Measurements from ENCODE around the gene SPTAN1.
A peak's percentile ranks its signal among the peaks of the same experiment; 100 is the strongest.
"Not testable (repeated sequence)": the region's sequence is repeated elsewhere in the genome, so short reads cannot be mapped to it uniquely, and the experiment has no call there.

Gene SPTAN1

DNA sequence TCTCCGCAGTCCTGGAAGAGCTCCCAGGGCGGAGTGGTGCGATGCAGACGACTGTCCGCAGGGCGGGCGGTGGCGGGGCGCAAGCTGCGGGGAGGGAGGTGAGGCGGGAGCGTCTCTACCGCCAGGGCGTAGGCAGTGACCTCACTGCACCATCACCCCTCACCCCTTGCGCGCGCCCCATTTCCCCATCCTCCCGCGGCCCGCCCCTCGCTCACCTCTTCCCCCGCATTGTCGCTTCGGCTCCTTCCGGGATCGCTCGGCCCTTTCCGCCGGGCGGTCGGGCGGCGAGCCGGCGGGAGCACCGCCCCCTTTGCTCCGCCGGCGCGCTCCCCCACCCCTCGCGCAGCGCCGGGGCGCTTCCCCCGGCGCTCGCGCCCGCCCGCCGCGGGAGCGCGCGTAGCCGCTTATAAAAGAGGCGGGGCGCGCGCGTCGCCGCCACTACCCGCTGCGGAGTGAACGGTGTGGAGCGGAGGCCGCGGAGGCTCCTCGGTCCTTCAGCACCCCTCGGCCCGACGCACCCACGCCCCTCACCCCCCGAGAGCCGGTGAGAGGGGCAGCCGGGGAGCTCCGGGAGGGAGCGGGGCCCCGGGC, at the start of gene SPTAN1:
SPTAN1 (plus strand) TSS at position 435 of the 591 bp plus-strand sequence. CDS start 14,154 bp downstream, outside the sequence.
- peak; percentile 93 for DNase-seq (ENCODE audit: low read depth)

DNA sequence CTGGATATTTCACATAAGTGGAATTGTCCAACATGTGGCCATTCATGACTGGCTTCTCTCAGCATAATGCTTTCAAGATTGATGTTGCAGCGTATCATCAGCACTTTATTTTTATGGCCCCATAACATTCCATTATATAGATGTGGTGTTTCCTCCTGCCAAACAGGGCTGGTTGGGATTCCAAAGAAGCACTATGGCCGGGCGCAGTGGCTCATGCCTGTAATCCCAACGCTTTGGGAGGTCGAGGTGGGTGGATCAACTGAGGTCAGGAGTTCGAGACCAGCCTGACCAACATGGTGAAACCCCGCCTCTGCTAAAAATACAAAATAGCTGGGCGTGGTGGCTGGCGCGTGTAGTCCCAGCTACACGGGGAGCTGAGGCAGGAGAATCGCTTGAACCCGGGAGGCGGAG, 49.0 kb upstream of the SPTAN1 start:
- peak; percentile 93 for DNase-seq (ENCODE audit: low read depth)

DNA sequence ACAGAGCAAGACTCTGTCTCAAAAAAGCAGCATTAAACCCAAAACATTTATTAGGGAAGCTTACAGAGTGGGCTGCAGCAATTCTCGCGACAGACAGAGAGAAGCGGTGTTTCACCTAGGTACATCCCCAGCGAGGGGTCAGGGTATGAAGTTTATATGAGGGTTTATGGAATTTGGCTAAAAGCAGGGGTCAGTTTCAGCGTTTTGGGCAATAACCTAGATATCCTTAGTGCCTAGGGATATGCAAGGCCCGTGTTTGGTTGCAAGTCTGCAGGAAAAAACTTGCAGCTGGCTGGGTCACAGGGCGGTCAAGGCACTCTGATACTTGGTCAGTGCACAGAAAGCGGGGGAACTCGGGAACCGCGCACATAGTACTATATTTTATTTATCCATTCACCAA, 48.5 kb upstream of the SPTAN1 start:
- peak; percentile 35 for DNase-seq (ENCODE audit: low read depth)

DNA sequence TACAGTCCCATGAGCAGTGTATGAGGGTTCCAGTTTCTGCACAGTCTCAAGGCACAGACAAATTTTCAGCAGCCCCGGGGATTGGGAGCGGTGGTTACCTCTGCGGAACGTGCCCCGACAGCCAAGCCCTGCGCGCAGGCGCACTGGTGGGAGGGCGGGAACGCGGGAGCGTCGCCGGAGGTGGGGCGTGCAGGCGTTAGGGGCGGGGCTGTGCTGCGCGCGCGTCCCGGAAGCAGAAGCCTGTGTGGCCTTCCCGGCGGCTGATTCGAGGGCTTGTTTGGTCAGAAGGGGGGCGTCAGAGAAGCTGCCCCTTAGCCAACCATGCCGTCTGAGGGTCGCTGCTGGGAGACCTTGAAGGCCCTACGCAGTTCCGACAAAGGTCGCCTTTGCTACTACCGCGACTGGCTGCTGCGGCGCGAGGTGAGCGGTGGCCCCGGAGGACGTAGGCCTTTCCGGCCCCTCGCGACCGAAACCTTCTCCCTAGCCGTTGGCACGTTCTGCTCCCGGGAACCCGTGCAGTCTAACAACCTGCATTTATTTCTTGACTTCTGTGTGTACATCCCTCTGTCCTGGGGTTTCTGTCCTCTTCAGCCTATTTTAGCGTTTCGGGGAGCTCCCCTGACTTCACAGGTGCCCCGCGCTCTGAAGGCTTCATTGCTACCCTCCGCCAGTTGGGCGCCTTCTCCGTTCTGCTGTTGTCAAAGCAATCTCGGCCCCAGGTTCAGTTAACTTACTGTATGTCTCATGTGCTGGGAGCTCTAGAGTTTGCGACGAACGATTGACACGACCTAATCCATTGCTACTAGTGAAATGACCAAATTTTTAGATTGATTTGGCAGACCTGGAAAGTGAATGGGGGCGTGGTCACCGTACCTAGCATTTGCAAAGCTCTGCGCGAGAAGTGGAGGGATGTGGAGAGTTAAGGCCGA, 47.6 kb upstream of the SPTAN1 start, which contains the start of gene GLE1:
GLE1 (plus strand) TSS at position 235 of the 929 bp plus-strand sequence; CDS start at position 322, 87 bp downstream.
- DNase-seq (ENCODE audit: low read depth), result peak; percentile 91

DNA sequence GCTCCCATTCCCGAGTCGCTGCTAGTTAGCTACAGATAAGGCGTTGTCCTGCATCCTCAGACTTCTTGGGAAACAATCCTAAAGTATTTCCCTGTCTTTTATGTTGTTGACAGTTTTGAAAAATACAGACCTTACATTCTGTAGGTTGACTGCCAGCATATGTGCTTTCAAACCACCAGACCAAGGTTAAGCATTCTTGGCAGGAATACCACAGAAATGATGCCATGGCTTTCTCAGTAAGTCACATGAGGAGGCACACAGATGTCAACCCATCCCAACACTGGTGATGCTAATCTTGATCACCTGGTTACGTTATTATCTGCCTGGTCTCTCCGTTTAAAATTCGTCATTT, 47.0 kb upstream of the SPTAN1 start:
- peak; percentile 51 for DNase-seq (ENCODE audit: low read depth)

DNA sequence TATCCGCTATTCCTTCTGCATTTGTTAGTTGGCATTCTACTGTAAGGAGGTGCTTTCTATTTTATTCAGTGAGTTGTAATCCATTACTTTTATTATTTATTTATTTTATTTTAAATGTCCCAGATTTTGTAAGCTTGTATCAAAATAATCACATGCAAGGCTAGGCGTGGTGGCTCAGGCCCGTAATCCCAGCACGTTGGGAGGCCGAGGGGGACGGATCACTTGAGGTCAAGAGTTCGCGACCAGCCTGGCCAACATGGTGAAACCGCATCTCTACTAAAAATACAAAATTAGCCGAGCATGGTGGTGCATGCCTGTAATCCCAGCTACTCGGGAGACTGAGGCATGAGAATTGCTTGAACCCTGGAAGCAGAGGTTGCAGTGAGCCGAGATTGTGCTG, 46.5 kb upstream of the SPTAN1 start:
- not testable (repeated sequence) for DNase-seq (ENCODE audit: low read depth)

DNA sequence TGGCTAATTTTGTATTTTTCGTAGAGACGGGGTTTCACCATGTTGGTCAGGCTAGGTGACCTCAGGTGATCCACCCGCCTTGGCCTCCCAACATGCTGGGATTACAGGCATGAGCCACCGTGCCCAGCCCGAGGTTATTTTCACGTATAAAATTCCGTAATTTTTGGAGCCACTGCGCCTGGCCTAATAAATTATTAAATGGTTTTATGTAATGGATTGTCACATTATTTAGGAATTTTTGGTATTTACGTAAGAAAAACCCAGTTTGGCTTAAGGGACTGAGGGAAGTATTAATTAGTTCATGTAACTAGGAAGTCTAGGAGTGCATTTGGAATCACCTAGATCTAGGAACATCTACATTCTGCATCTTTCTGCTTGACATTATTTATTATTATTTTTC, 39.6 kb upstream of the SPTAN1 start:
- DNase-seq (ENCODE audit: low read depth), result no peak

DNA sequence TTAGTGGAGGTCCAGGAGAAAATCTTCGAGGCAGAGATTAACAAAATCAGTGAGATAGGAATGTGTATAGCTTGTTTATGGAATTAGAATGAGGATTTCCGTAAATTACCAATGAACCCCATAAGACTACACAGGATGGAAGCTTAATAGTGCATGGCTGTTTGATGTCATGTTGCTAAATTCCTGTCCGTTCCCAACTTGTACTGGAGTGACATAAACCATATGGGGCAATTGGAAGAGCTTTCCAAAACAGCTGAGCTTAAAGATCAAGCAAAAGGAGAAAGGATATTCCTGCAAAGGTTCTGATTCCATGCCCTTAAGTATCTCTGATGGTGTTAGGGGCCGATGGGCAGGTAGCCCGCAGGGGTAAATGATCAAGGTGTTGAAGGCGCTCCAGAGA, 30.4 kb upstream of the SPTAN1 start:
- no peak for DNase-seq (ENCODE audit: low read depth)

DNA sequence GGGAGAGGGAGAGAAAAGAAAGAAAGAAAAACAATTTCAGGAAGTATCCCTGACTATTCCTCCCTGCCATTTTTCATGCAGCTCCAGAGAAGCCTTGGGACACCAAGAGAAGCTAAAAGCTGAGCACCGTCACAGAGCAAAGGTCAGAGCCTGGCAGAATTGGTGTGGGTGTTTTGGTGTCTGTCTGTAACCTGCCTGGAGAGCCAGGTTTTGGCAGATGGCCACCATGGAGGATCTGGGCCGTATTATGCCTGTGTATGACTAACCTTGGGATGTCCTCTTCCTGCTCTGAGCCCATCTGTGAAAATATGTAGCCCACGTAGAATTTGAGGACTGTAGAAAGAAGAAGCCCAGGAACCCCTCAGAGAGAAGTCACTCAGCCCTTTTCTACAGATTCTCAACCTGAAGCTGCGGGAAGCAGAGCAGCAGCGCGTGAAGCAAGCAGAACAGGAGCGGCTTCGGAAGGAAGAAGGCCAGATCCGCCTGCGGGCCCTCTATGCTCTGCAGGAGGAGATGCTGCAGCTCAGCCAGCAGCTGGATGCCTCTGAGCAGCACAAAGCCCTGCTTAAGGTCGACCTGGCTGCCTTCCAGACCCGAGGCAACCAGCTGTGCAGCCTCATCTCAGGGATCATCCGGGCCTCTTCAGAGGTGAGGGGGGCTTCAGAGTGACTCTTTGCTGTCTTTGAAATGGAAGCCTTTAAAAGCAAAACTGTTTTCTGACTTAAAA, 29.0 kb upstream of the SPTAN1 start:
- DNase-seq (ENCODE audit: low read depth), result peak; percentile 43

DNA sequence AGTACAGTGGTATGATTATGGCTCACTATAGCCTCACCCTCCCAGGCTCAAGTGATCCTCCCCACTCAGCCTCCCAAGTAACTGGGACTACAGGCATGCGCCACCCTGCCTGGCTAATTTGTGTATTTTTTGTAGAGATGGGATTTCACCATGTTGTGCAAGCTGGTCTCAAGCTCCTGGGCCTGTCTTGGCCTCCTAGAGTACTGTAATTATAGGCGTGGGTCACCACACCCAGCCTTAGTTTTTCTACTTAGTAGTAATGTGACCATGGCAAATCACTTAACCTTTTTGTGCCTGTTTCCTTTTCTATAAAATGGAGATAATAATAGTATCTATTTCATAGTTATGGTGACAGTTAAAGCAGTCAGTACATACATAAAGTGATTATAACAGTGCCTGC, 25.7 kb upstream of the SPTAN1 start:
- DNase-seq (ENCODE audit: low read depth), result no peak

DNA sequence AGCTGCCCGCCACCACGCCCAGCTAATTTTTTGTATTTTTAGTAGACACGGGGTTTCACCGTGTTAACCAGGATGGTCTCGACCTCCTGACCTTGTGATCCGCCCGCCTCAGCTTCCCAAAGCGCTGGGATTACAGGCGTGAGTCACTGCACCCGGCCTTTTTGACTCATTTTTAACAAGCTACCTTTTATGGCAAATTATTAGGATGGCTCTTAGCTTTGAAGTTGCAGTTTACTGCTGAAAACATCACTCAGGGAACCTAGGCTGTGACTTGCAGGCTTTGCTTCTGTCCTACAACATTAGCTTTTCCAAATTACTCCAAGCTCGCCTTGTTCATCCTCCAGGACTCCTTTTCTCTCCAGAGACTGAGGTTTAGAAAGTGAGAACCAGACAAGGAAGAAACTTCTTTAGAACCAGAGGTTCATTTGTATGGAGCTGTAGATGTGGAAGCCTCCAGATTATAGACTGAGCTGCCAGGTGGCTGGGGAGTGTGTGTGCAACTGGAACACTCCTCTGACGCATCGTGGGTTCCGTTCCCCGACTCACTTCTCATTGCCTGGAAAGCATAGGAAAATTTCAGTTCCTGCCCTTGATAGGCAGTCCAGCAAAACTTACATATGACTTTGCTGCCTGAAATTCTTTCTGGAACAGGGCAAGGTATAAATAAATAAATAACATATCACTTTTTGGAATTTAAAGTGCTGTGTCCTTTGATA, 23.8 kb upstream of the SPTAN1 start:
- peak; percentile 69 for DNase-seq (ENCODE audit: low read depth)

DNA sequence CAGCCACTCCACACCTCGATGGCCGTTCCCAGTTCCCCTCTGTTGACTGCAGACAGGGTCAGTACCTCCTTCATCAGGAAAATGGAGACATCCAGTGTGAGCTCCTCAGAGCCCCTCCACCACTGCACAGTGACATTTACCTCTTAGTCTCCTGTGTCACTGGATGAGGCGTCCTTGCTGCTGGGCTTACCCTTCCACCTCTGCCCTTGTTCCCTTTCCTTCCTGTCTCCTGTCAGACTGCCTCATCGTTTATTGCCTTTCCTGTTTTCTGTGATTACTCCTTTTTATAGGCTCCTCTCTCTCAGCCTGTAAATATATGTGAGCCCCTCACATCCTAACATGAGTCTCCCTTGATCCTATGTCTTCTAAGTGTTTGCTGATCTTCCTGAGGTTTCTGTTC, 23.2 kb upstream of the SPTAN1 start:
- no peak for DNase-seq (ENCODE audit: low read depth)

DNA sequence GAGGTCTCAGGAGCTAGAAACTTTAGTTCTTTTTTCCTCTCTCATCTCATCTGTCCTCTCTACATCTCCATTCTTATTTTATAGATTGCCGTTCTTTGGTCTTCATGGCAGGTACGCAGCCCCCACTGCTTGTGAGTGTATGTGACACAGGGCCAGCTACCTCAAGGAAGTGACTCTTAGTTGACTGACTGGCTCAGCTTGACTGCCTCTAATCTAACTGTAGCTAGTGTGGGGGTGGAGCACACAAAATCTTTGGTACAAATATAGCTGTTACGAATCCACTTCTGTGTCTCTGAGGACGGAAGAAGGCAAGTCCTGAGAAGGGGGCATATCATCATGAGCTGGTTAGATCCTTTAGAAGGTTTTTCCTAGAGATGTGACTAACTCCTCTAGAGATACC, 19.8 kb upstream of the SPTAN1 start:
- DNase-seq (ENCODE audit: low read depth), result no peak

DNA sequence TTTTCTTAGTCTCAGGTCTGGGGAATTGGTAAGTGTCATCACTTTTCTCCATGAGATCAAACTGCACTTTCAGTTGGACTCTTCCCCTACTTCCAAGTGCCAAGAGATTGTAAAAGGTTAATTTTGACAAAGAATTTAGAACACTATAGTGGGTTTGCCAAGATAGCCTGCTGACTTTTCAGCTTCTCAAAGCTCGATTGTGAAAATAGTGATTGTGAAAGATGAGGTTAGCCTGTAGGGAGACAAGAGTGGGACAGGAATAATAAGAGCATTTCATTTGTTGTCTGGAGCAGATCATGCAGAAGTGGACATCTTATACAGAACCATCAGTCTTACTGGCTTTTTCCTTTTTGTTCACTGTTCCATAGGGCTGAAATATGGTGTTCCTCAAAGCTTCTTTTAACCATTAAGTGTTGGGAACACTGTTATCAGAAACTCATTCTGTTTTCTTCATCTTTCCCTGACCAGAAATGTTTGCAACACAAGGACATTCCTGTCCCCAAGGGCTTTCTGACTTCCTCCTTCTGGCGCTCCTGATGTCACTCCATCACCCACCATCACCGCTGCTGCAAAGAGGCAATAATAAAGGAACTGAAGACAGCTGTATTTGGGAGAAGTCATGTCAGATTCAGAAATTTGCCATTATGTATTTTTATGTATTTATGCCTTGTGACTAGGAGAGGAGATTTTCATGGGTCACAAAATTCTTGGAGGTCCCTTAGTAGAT, 11.6 kb upstream of the SPTAN1 start:
- DNase-seq (ENCODE audit: low read depth), result no peak

DNA sequence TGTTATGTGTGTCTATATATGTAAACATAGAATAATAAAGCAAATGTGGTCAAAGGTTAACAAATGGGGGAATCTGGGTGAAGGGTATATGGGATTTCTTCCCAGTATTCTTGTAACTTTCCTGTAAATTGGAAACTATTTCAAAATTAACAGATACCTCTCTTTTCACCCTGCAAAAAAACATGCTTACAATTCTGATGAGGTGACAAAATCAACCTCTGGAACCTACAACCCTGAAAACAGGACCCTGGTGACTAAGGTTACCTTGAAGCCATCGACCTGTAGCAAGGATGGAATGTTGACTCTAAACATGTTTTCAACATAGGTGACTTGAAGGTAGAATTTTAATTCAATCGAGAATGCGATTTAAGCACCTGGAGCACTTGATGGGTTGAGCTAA, 5.9 kb upstream of the SPTAN1 start:
- DNase-seq (ENCODE audit: low read depth), result no peak

DNA sequence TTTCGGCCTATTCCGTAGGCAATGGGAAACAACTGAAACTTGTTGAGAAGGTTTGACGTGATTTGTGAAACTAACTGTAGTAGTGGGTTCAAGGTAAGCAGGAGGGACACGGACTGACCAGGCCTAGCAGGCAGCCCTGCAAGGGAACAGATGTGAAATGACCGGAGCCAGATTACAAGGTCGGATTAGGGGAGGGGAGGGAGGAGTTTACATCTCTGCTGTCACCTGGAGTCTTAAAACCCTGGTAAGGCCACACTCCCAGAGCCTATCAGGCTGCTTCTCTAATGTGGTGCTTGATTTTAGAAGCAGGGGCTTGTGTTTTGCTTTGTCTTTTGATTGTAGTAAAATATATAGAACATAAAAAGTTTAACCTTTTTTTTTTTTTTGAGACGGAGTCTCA, 3.5 kb upstream of the SPTAN1 start:
- no peak for DNase-seq (ENCODE audit: low read depth)

DNA sequence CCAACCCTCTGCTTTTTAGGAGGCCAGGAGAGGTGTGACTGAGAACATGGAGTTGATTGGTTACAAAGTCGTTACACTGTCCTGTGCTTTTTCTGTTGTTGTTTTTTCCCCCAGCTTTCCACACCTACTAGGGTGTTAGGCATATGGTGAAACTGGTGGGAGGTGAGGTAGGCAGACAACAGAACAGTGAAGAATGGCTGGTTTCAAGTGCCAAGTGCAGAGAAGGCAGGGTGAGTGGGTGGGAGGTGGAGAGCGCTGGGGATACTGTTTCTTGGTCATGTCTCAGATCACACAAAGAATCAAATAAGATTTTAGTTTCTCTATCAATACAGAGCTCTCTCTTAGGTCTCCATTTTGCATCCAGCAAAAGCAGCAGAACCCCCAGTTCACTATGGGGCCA, 2.2 kb upstream of the SPTAN1 start:
- no peak for DNase-seq (ENCODE audit: low read depth)

DNA sequence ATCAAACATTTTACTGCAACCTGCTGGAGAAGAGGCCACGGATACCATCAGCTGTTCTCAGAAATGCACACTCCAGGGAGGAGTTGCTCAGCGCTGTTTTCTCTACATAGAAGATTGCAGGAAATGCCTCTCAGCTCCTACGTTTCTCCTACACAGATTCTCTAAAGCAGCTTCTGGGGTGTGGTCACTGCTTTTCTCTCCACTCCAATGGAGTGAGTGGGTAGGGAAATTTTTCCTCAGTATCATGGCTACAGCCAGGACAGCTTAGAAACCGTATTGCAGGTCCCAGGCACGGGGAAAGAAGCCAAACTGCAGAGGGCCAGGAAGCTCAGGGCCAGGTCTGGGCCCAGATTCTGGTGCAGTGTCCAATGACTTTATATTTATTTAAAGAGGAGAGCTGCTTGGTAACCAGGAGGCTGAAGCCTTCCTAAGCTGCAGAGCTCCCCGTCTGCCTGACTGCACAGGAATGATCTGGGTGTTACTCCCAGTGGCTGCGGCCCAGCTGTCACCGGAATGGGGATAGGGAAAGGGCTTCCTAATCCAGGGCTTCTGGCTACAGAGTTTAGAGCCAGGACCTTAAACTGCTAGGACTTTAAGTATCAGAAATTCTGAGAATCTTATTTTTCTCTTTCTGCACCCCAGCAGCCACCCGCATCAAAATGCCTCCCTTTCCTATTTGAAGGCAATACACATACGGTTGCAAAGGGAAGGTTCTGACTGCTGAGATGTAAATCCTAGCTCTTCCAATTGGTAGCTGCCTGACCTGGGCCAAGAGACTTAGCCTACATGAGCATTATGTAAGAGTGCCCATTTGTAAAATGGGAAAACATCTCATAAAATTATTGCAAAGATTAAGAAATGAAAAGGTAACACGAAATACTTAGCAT, 1.4 kb upstream of the SPTAN1 start:
- DNase-seq (ENCODE audit: low read depth), result peak; percentile 77

DNA sequence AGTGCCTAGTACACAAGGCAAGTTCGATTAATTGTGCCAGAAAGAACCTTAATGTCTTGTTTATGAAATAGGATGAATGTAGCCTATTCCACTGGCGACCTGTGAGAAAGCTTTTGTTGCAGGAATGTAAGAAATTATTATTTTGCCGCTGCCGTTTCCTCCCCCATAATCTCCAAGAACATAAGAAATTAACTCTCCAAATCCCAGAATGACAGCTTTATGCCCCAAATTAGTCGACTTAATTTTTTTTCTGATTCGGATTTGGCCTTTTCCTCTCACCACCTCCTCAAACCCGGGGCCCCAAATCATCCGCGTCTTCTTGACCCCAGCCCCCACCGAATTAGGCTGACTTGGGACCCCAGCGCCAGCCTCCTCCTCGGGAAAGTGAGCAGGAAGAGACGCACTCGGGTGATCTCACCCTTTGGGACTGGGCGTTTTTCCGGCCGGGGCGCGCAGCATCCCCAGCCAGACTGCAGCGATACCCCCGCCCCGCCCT, 682 bp upstream of the SPTAN1 start:
- no peak for DNase-seq (ENCODE audit: low read depth)

DNA sequence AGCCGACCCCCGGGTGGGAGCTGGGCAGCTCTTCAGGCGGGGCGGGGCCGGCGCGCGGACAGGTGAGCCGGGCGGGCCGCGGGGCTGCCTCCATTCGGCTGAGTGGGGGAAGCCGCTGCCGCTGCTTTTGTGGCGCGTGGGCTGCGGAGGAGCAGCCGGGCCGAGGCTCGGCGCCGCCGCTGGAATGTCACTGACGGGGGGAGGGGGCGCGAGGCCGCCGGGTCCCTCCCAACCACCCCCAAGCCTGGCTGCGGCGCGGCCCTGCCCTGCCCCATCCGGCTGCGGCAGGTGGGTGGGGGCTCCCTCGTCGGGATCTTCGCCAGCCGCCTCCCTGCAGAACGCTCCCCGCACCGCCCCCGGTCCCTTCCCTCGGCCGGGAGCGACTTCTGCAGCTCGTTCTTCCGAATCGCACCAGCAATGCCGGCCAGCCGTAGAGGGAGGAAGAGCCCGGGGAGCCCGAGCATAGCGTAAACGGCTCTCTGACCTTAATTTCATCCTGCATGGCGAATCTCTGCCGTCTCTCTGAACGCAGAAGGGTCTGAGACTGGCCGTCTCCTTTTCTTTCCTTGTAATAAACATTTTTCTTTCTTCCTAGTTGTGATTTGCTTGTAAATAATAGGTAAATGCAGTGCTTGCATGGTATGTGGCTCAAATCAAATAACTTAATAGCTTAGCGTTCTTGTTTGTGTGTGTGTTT, 505 bp downstream of the SPTAN1 start:
- DNase-seq (ENCODE audit: low read depth), result peak; percentile 49
